ACHN (cell line): ENCODE data around the gene MAGOHB.
"Not testable (repeated sequence)": the region's sequence is repeated elsewhere in the genome, so short reads cannot be mapped to it uniquely, and the experiment has no call there.

Source experiments
- DNase-seq: peaks from one replicate; pipeline ENCODE4 v3.0.0-alpha.2; 2015
- in situ Hi-C: cut with HindIII; loops from 2 replicates; pipeline ENCODE4 v1.10.0; 2017; ENCODE audit warnings: low sequenced_read_pairs, low pct_ligation_motif_present, low pct_unique_long_range_greater_than_20kb

Gene MAGOHB

GRCh38 chr12:10617863-10618262 is 4.5 kb upstream of the MAGOHB start:
- peak; percentile 27 for DNase-seq
- in situ Hi-C loops, result no loop called here

GRCh38 chr12:10615532-10615931 is 2.1 kb upstream of the MAGOHB start:
- DNase-seq, result peak; percentile 25
- in situ Hi-C loops, result no loop called here

GRCh38 chr12:10614056-10614370 is 604 bp upstream of the MAGOHB start:
- in situ Hi-C loops, result no loop called here
- DNase-seq, result no peak

- in situ Hi-C loops, result no loop called here
- DNase-seq, result no peak
Observed at GRCh38 chr12:10612984-10613348, 443 bp downstream of the MAGOHB start.

- in situ Hi-C loops, result no loop called here
- DNase-seq, result no peak
Observed at GRCh38 chr12:10612110-10612509, 1.3 kb downstream of the MAGOHB start.

GRCh38 chr12:10611258-10611657 is 2.2 kb downstream of the MAGOHB start:
- in situ Hi-C loops, DNase-seq: not testable (repeated sequence)

- DNase-seq, result no peak
- in situ Hi-C loops, result no loop called here
Observed at GRCh38 chr12:10610188-10610587, 3.2 kb downstream of the MAGOHB start.

GRCh38 chr12:10607885-10608458 is 5.4 kb downstream of the MAGOHB start:
- DNase-seq, result peak; percentile 60
- in situ Hi-C loops, result no loop called here

GRCh38 chr12:10601860-10602259 is 11.5 kb downstream of the MAGOHB start:
- in situ Hi-C loops, result no loop called here
- DNase-seq, result no peak

GRCh38 chr12:10600988-10601387 is 12.4 kb downstream of the MAGOHB start:
- no peak for DNase-seq
- in situ Hi-C loops, result no loop called here

GRCh38 chr12:10595881-10596280 is 17.5 kb downstream of the MAGOHB start:
- in situ Hi-C loops, result no loop called here
- DNase-seq, result no peak

GRCh38 chr12:10590966-10591365 is 22.4 kb downstream of the MAGOHB start:
- DNase-seq, result no peak
- in situ Hi-C loops, result no loop called here

GRCh38 chr12:10584415-10584814 is 29.0 kb downstream of the MAGOHB start:
- DNase-seq, result no peak
- in situ Hi-C loops, result no loop called here

GRCh38 chr12:10582704-10583103 is 30.7 kb downstream of the MAGOHB start:
- in situ Hi-C loops, result no loop called here

GRCh38 chr12:10582133-10582532 is 31.3 kb downstream of the MAGOHB start:
- in situ Hi-C loops, DNase-seq: not testable (repeated sequence)

More at GRCh38 chr12:10582704-10583103, 30.7 kb downstream of the MAGOHB start:
- DNase-seq, result no peak

- DNase-seq, result no peak
- in situ Hi-C loops, result no loop called here
Observed at GRCh38 chr12:10574307-10574706, 39.1 kb downstream of the MAGOHB start.

- in situ Hi-C loops, result not testable (repeated sequence)
- peak; percentile 79 for DNase-seq
Observed at GRCh38 chr12:10572021-10572490, 41.4 kb downstream of the MAGOHB start.

- no peak for DNase-seq
- in situ Hi-C loops, result no loop called here
Observed at GRCh38 chr12:10571141-10571540, 42.3 kb downstream of the MAGOHB start.

GRCh38 chr12:10567813-10568212 is 45.6 kb downstream of the MAGOHB start:
- in situ Hi-C loops, result no loop called here
- no peak for DNase-seq

- no peak for DNase-seq
- in situ Hi-C loops, result no loop called here
Observed at GRCh38 chr12:10563966-10564365, 49.4 kb downstream of the MAGOHB start.

- in situ Hi-C loops, result no loop called here
- DNase-seq, result no peak
Observed at GRCh38 chr12:10563002-10563401, 50.4 kb downstream of the MAGOHB start.
